GM23248 (cell line): ENCODE measurements around the gene EXD3. TPM values are rescaled to one million over a fixed set of nuclear protein-coding genes. Genes with fewer than 3 reads are reported as not detected.
"Not testable (repeated sequence)": the region's sequence is repeated elsewhere in the genome, so short reads cannot be mapped to it uniquely, and the experiment has no call there.

ENCODE experiments used
- DNase-seq: peaks from one replicate; pipeline ENCODE4 v3.0.0-alpha.2; 2015
- H2AFZ ChIP-seq: fragments of 200-600 bp; sonication (generic); 2 replicates; pipeline ENCODE4 v1.6.1; 2016; ENCODE audit warnings: antibody characterized with exemption
- H3F3A ChIP-seq: fragments of 200-600 bp; sonication (generic); 2 replicates; pipeline ENCODE4 v1.6.1; 2016; ENCODE audit warnings: mild to moderate bottlenecking, antibody characterized with exemption, mixed run types; ENCODE audit not compliant: insufficient read depth
- H3K27ac ChIP-seq: fragments of 200-600 bp; sonication (generic); 2 replicates; pipeline ENCODE4 v1.5.1; 2016; ENCODE audit warnings: mild to moderate bottlenecking
- H3K27me3 ChIP-seq: fragments of 200-600 bp; sonication (generic); replicated peaks from 2 replicates; pipeline ENCODE4 v1.6.1; 2016; ENCODE audit warnings: mild to moderate bottlenecking; ENCODE audit not compliant: insufficient read depth
- H3K36me3 ChIP-seq: fragments of 200-600 bp; sonication (generic); 2 replicates; pipeline ENCODE4 v1.6.1; 2016; ENCODE audit warnings: low read depth, mild to moderate bottlenecking
- H3K4me1 ChIP-seq: fragments of 200-600 bp; sonication (generic); 2 replicates; pipeline ENCODE4 v1.6.1; 2016; ENCODE audit warnings: mild to moderate bottlenecking; ENCODE audit not compliant: insufficient read depth
- H3K4me2 ChIP-seq: fragments of 200-600 bp; sonication (generic); one replicate; pipeline ENCODE4 v1.6.1; 2016; ENCODE audit warnings: mild to moderate bottlenecking; ENCODE audit not compliant: unreplicated experiment
- H3K4me3 ChIP-seq: fragments of 200-600 bp; sonication (generic); 2 replicates; pipeline ENCODE4 v1.5.1; 2016; ENCODE audit warnings: mild to moderate bottlenecking
- H3K79me2 ChIP-seq: fragments of 200-600 bp; sonication (generic); 2 replicates; pipeline ENCODE4 v1.6.1; 2016; ENCODE audit warnings: mild to moderate bottlenecking; ENCODE audit not compliant: insufficient read depth
- H3K9ac ChIP-seq: fragments of 200-600 bp; sonication (generic); 2 replicates; pipeline ENCODE4 v1.6.1; 2016; ENCODE audit warnings: mild to moderate bottlenecking
- H3K9me2 ChIP-seq: fragments of 200-600 bp; sonication (generic); 2 replicates; pipeline ENCODE4 v1.6.1; 2016; ENCODE audit warnings: mixed run types, mild to moderate bottlenecking, moderate library complexity; ENCODE audit not compliant: insufficient read depth
- H3K9me3 ChIP-seq: fragments of 200-600 bp; sonication (generic); one replicate; pipeline ENCODE4 v1.6.1; 2017; ENCODE audit warnings: low read depth
- H4K20me1 ChIP-seq: fragments of 200-600 bp; sonication (generic); 2 replicates; pipeline ENCODE4 v1.6.0; 2016; ENCODE audit not compliant: insufficient read depth
- EZH2 ChIP-seq: fragments of 200-600 bp; sonication (generic); IDR thresholded peaks from 2 replicates; pipeline ENCODE4 v1.6.1; 2018; ENCODE audit warnings: antibody characterized with exemption, mild to moderate bottlenecking; ENCODE audit not compliant: insufficient read depth, poor library complexity, severe bottlenecking
- EZH2phosphoT487 ChIP-seq: fragments of 200-600 bp; sonication (generic); IDR thresholded peaks from 2 replicates; pipeline ENCODE4 v1.6.1; 2018; ENCODE audit warnings: antibody characterized with exemption, moderate library complexity, mild to moderate bottlenecking, low read depth; ENCODE audit not compliant: insufficient read depth
- WGBS, 2 experiments: methylation state at CpG; one replicate each; pipeline ENCODE4 v1.1.6; 2015 to 2017; ENCODE audit warnings: low lambda C conversion rate in 2 of 2, low coverage in 1 of 2; ENCODE audit errors: missing lambda C conversion rate in 2 of 2; 5-methylcytosine and 5-hydroxymethylcytosine counted together
- in situ Hi-C: fragments of 300-500 bp; cut with MboI; formaldehyde crosslinking; loops from 2 replicates; pipeline ENCODE4 v1.15.0; 2020
- polyA plus RNA-seq: library from polyadenylated mRNA; unstranded; fragments of >200 nt; fragmentation: Nextera tagmentation; extraction: Ambion mirVana; gene quantifications from 2 replicates; pipeline ENCODE4 v1.2.1, GENCODE V29; 2016
- total RNA-seq: library from RNA; depleted of rRNA; stranded (reverse); fragments of >200 nt; shearing (Covaris generic); gene quantifications from 2 replicates; pipeline ENCODE4 v1.2.3, GENCODE V29; 2014

EXD3 gene
- total and polyA plus RNA-seq, 2 experiments from 2014 or later: 10.1 to 11.6 TPM

- TF ChIP-seq EZH2: no peak
- TF ChIP-seq EZH2phosphoT487: no peak
- H3F3A ChIP-seq: no peaks in the 10 kb centered on the region
- H3K27ac ChIP-seq: no peak overlapping the region
- H3K9me3 ChIP-seq: no peaks in the 10 kb centered on the region
- no peak overlapping the region for H3K9ac ChIP-seq
- no peaks in the 10 kb centered on the region for H3K36me3 ChIP-seq
- H3K4me1 ChIP-seq: no peaks in the 10 kb centered on the region
- H3K4me3 ChIP-seq: no peak overlapping the region
- in situ Hi-C loops: no loop called here
- no peak overlapping the region for H2AFZ ChIP-seq
- H3K9me2 ChIP-seq: no peaks in the 10 kb centered on the region
- no peaks in the 10 kb centered on the region for H4K20me1 ChIP-seq
- no peaks in the 10 kb centered on the region for H3K27me3 ChIP-seq
- no peak for DNase-seq
- H3K79me2 ChIP-seq: 0 out of 2 replicates have a peak, but pooled peaks cover 7% of the 10 kb centered on the region
- H3K4me2 ChIP-seq: no peak overlapping the region
- 92% methylated on average over 15 of the region's 15 CpGs for WGBS, 2 experiments
These were observed 156.8 kb downstream of the EXD3 start for GRCh38 chr9:137266162-137266527.

GRCh38 chr9:137265496-137266161, 157.3 kb downstream of the EXD3 start:
- H3K9me3 ChIP-seq: no peaks in the 10 kb centered on the region
- H4K20me1 ChIP-seq: no peaks in the 10 kb centered on the region
- DNase-seq: no peak
- in situ Hi-C loops: no loop called here
- H3K36me3 ChIP-seq: no peaks in the 10 kb centered on the region; the same call in 1 of the 2 replicates
- no peaks in the 10 kb centered on the region for H3K9me2 ChIP-seq
- H3K9ac ChIP-seq: no peak overlapping the region
- H3K4me3 ChIP-seq: no peak overlapping the region
- H3F3A ChIP-seq: no peaks in the 10 kb centered on the region
- H3K79me2 ChIP-seq: 0 out of 2 replicates have a peak, but pooled peaks cover 7% of the 10 kb centered on the region
- no peak overlapping the region for H3K4me2 ChIP-seq
- H2AFZ ChIP-seq: no peak overlapping the region
- no peak overlapping the region for H3K27ac ChIP-seq
- 95 to 97% methylated on average over 27 to 29 of the region's 29 CpGs for WGBS, 2 experiments
- H3K27me3 ChIP-seq: no peaks in the 10 kb centered on the region
- no peaks in the 10 kb centered on the region for H3K4me1 ChIP-seq
- no peak for TF ChIP-seq EZH2phosphoT487
- no peak for TF ChIP-seq EZH2

- TF ChIP-seq EZH2phosphoT487 (no peak), EZH2 (no peak)
- WGBS, 2 experiments: 93 to 96% methylated on average over 22 of the region's 22 CpGs
These were observed 158.9 kb downstream of the EXD3 start for GRCh38 chr9:137264067-137264466.

GRCh38 chr9:137263506-137263905, 159.5 kb downstream of the EXD3 start:
- no peak overlapping the region for H3K4me3 ChIP-seq
- no peak overlapping the region for H3K4me2 ChIP-seq
- no peaks in the 10 kb centered on the region for H3K27me3 ChIP-seq
- no peaks in the 10 kb centered on the region for H3K9me3 ChIP-seq
- no peak for TF ChIP-seq EZH2phosphoT487
- no peak for TF ChIP-seq EZH2
- no peak for DNase-seq
- H3K36me3 ChIP-seq: no peaks in the 10 kb centered on the region; the same call in 1 of the 2 replicates
- in situ Hi-C loops: no loop called here
- H2AFZ ChIP-seq: no peak overlapping the region
- no peaks in the 10 kb centered on the region for H4K20me1 ChIP-seq
- no peak overlapping the region for H3K9ac ChIP-seq
- no peaks in the 10 kb centered on the region for H3K9me2 ChIP-seq
- no peak overlapping the region for H3K27ac ChIP-seq
- WGBS, 2 experiments: 75% methylated on average over 6 to 10 of the region's 10 CpGs
- H3K4me1 ChIP-seq: no peaks in the 10 kb centered on the region
- H3F3A ChIP-seq: no peaks in the 10 kb centered on the region
- H3K79me2 ChIP-seq: peaks cover 16% of the 10 kb centered on the region

More at GRCh38 chr9:137264067-137264466, 158.9 kb downstream of the EXD3 start:
- no peaks in the 10 kb centered on the region; the same call in 1 of the 2 replicates for H3K36me3 ChIP-seq
- no peak overlapping the region for H3K4me3 ChIP-seq
- H3F3A ChIP-seq: no peaks in the 10 kb centered on the region
- no peaks in the 10 kb centered on the region for H4K20me1 ChIP-seq
- no peak overlapping the region for H3K4me2 ChIP-seq
- H3K9ac ChIP-seq: no peak overlapping the region
- H3K4me1 ChIP-seq: no peaks in the 10 kb centered on the region
- H3K79me2 ChIP-seq: peaks cover 10% of the 10 kb centered on the region; the same call in 1 of the 2 replicates
- H3K27ac ChIP-seq: no peak overlapping the region
- no peak overlapping the region for H2AFZ ChIP-seq
- no peaks in the 10 kb centered on the region for H3K27me3 ChIP-seq
- H3K9me2 ChIP-seq: no peaks in the 10 kb centered on the region
- H3K9me3 ChIP-seq: no peaks in the 10 kb centered on the region
- in situ Hi-C loops: no loop called here
- no peak for DNase-seq

- no peak overlapping the region for H3K9ac ChIP-seq
- TF ChIP-seq EZH2phosphoT487 (no peak), EZH2 (no peak)
- H3K36me3 ChIP-seq: no peaks in the 10 kb centered on the region; the same call in 1 of the 2 replicates
- H3K27ac ChIP-seq: no peak overlapping the region
- H3K4me3 ChIP-seq: no peak overlapping the region
- in situ Hi-C loops: no loop called here
- no peaks in the 10 kb centered on the region for H3F3A ChIP-seq
- no peaks in the 10 kb centered on the region for H3K4me1 ChIP-seq
- H3K4me2 ChIP-seq: no peak overlapping the region
- H3K9me3 ChIP-seq: no peaks in the 10 kb centered on the region
- no peaks in the 10 kb centered on the region for H4K20me1 ChIP-seq
- H3K27me3 ChIP-seq: no peaks in the 10 kb centered on the region
- peaks cover 22% of the 10 kb centered on the region for H3K79me2 ChIP-seq
- no peak overlapping the region for H2AFZ ChIP-seq
- no peak for DNase-seq
- no peaks in the 10 kb centered on the region for H3K9me2 ChIP-seq
- WGBS, 2 experiments: 94% methylated on average over 20 to 24 of the region's 24 CpGs
These were observed 160.1 kb downstream of the EXD3 start for GRCh38 chr9:137262909-137263285.

GRCh38 chr9:137262173-137262908, 160.6 kb downstream of the EXD3 start:
- H3K27ac ChIP-seq, H3K9ac ChIP-seq, H3K36me3 ChIP-seq, H3F3A ChIP-seq, H3K4me1 ChIP-seq, H3K9me3 ChIP-seq, H3K9me2 ChIP-seq, H3K27me3 ChIP-seq, H3K4me2 ChIP-seq, H4K20me1 ChIP-seq, in situ Hi-C loops, H2AFZ ChIP-seq, H3K4me3 ChIP-seq: not testable (repeated sequence)
- WGBS, 2 experiments: 55 to 57% methylated on average over 12 to 15 of the region's 15 CpGs
- DNase-seq: peak; percentile 41
- peaks cover 27% of the 10 kb centered on the region for H3K79me2 ChIP-seq
